Upper lobe of left lung (tissue), 4 donors: ENCODE data around the gene JSRP1.

Source experiments
- CTCF ChIP-seq, 6 experiments: fragments of 450-650 bp in 4 of 6; fragments of 200-600 bp in 2 of 6; sonication (generic) in 2 of 6; IDR thresholded peaks; one replicate each; pipeline ENCODE4 v1.5.1; 2016 to 2019; ENCODE audit warnings: antibody characterized with exemption in 6 of 6
- EP300 ChIP-seq, 4 donors: sonication (generic); formaldehyde crosslinking; IDR thresholded peaks; one replicate each; pipeline ENCODE4 v1.5.1; 2017; ENCODE audit warnings: antibody characterized with exemption in 4 of 4, control low read depth in 2 of 4
- POLR2A ChIP-seq, 4 donors: fragments of 450-650 bp; IDR thresholded peaks; one replicate each; pipeline ENCODE4 v1.5.1; 2016 to 2017; ENCODE audit warnings: antibody characterized with exemption in 4 of 4, mild to moderate bottlenecking in 2 of 4
- POLR2AphosphoS5 ChIP-seq, 2 donors: sonication (generic); formaldehyde crosslinking; IDR thresholded peaks; one replicate each; pipeline ENCODE4 v1.5.1; 2017; ENCODE audit warnings: antibody characterized with exemption in 2 of 2

GRCh38 chr19:2244486-2244885 is 11.7 kb downstream of the JSRP1 start:
- TF ChIP-seq POLR2AphosphoS5 (IDR thresholded peaks at IDR 0.05) (no peak), CTCF (IDR thresholded peaks at IDR 0.05) (no peak), EP300 (IDR thresholded peaks at IDR 0.05) (no peak), POLR2A (IDR thresholded peaks at IDR 0.05) (no peak)
